Natural killer cell (primary cell): ENCODE results near the gene KAT8. TPM values are rescaled to one million over a fixed set of nuclear protein-coding genes. Genes with fewer than 3 reads are reported as not detected.
A peak's percentile ranks its signal among the peaks of the same experiment; 100 is the strongest.

ENCODE experiments used
- ATAC-seq, 3 donors: fragments of 150-1000 bp in 2 of 3; fragments of 200-7000 bp in 1 of 3; cut with Tn5 transposase; 1 replicate in 1 of 3; 2 replicates in 2 of 3; pipeline ENCODE4 v1.10.0; 2021; ENCODE audit warnings: mild to moderate bottlenecking in 2 of 3, moderate library complexity in 2 of 3
- DNase-seq, 2 donors: peaks; one replicate each; pipeline versions ENCODE4 v3.0.0 to v3.0.0-alpha.2; 2013 to 2021; ENCODE audit warnings: mixed read lengths in 1 of 2
- H3K27ac ChIP-seq: one replicate; pipeline ENCODE4 v1.5.1; 2013; ENCODE audit warnings: mild to moderate bottlenecking, low read length
- H3K27me3 ChIP-seq: one replicate; pipeline ENCODE4 v1.6.1; 2013; ENCODE audit warnings: low read length; ENCODE audit not compliant: control insufficient read depth, insufficient read depth
- H3K36me3 ChIP-seq: one replicate; pipeline ENCODE4 v1.6.1; 2013; ENCODE audit warnings: low read length; ENCODE audit not compliant: control insufficient read depth, insufficient read depth
- H3K4me1 ChIP-seq: one replicate; pipeline ENCODE4 v1.6.1; 2013; ENCODE audit warnings: low read length; ENCODE audit not compliant: control insufficient read depth, insufficient read depth
- H3K4me3 ChIP-seq: one replicate; pipeline ENCODE4 v1.5.1; 2013; ENCODE audit warnings: low read length
- H3K9me3 ChIP-seq: one replicate; pipeline ENCODE4 v1.6.1; 2013; ENCODE audit warnings: low read length; ENCODE audit not compliant: control insufficient read depth, insufficient read depth
- H3K27ac Mint-ChIP-seq, 2 donors: one replicate each; pipeline ENCODE4 v1.8.0; 2022; ENCODE audit warnings: mild to moderate bottlenecking in 2 of 2, mixed read lengths in 2 of 2, moderate library complexity in 1 of 2
- H3K27me3 Mint-ChIP-seq, 2 donors: one replicate each; pipeline ENCODE4 v1.8.0; 2022; ENCODE audit warnings: low read depth in 2 of 2, mixed read lengths in 2 of 2
- H3K36me3 Mint-ChIP-seq: one replicate; pipeline ENCODE4 v1.8.0; 2022; ENCODE audit warnings: mixed read lengths
- H3K4me1 Mint-ChIP-seq, 2 donors: one replicate each; pipeline ENCODE4 v1.8.0; 2022; ENCODE audit warnings: mixed read lengths in 2 of 2
- H3K4me3 Mint-ChIP-seq: one replicate; pipeline ENCODE4 v1.8.0; 2022; ENCODE audit warnings: mild to moderate bottlenecking, moderate library complexity, mixed read lengths
- H3K9me3 Mint-ChIP-seq, 2 donors: one replicate each; pipeline ENCODE4 v1.8.0; 2022; ENCODE audit warnings: mixed read lengths in 2 of 2
- WGBS: methylation state at CpG from one replicate; pipeline ENCODE4 v1.1.7; 2013; ENCODE audit warnings: missing lambda C conversion rate; ENCODE audit not compliant: insufficient coverage; 5-methylcytosine and 5-hydroxymethylcytosine counted together
- intact Hi-C: fragments of 100-400 bp; cut with micrococcal nuclease; formaldehyde crosslinking; loops from one replicate; pipeline ENCODE4 v1.14.2; 2022
- total RNA-seq, 4 donors: library from RNA; stranded (reverse); fragments of 120-200 nt in 1 of 4; gene quantifications; one replicate each; pipeline versions ENCODE4 v1.2.3 to v1.2.4, GENCODE V29; 2013 to 2022
- TF ChIP-seq, protein P1 (sequence below): fragments of 200-600 bp; IDR thresholded peaks from one replicate; pipeline ENCODE4 v1.8.0; 2022; ENCODE audit warnings: antibody characterized with exemption

The KAT8 gene
- total RNA-seq, 3 donors from 2014 or later (not counting 1 experiment from before 2014, with no cell fraction given) = 90.6 to 101 (median 93.4) TPM

DNA sequence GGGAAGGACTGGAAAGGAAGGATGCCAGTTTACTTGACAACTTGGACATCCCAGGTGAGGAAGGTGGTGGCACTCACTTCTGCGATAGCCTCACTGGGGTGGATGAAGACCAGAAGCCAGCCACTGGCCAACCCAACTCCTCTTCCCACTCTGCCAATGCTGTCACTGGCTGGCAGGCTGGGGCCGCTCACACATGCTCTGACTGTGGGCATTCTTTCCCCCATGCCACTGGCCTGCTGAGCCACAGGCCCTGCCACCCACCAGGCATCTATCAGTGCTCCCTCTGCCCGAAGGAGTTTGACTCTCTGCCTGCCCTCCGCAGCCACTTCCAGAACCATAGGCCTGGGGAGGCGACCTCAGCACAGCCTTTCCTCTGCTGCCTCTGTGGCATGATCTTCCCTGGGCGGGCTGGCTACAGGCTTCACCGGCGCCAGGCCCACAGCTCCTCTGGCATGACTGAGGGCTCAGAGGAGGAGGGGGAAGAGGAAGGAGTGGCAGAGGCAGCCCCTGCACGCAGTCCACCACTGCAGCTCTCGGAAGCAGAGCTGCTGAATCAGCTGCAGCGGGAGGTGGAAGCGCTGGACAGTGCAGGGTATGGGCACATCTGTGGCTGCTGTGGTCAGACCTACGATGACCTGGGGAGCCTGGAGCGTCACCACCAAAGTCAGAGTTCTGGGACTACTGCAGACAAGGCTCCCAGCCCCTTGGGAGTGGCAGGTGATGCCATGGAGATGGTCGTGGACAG is 38.7 kb upstream of the KAT8 start:
- 93% methylated on average over 15 of the region's 15 CpGs for WGBS
- TF ChIP-seq, protein P1, sequence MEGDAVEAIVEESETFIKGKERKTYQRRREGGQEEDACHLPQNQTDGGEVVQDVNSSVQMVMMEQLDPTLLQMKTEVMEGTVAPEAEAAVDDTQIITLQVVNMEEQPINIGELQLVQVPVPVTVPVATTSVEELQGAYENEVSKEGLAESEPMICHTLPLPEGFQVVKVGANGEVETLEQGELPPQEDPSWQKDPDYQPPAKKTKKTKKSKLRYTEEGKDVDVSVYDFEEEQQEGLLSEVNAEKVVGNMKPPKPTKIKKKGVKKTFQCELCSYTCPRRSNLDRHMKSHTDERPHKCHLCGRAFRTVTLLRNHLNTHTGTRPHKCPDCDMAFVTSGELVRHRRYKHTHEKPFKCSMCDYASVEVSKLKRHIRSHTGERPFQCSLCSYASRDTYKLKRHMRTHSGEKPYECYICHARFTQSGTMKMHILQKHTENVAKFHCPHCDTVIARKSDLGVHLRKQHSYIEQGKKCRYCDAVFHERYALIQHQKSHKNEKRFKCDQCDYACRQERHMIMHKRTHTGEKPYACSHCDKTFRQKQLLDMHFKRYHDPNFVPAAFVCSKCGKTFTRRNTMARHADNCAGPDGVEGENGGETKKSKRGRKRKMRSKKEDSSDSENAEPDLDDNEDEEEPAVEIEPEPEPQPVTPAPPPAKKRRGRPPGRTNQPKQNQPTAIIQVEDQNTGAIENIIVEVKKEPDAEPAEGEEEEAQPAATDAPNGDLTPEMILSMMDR = no peak
- Histone ChIP-seq H3K4me3 (no peak overlapping the region), H3K27me3 (no peaks in the 10 kb centered on the region), H3K27ac (no peak overlapping the region), H3K9me3 (no peaks in the 10 kb centered on the region), H3K4me1 (peaks cover 46% of the 10 kb centered on the region), H3K36me3 (peaks cover 67% of the 10 kb centered on the region)
- H3K36me3 Mint-ChIP-seq = peaks cover 7% of the 10 kb centered on the region
- intact Hi-C loops = no loop called here
- peak overlapping the region; percentile 25 for H3K4me3 Mint-ChIP-seq
- peak overlapping the region; percentile 46 to 65 for H3K27ac Mint-ChIP-seq
- no peaks in the 10 kb centered on the region for H3K27me3 Mint-ChIP-seq
- ATAC-seq = no peak
- peaks cover 41 to 63% of the 10 kb centered on the region in 2 donors for H3K4me1 Mint-ChIP-seq
- DNase-seq = no peak
- H3K9me3 Mint-ChIP-seq = no peaks in the 10 kb centered on the region

DNA sequence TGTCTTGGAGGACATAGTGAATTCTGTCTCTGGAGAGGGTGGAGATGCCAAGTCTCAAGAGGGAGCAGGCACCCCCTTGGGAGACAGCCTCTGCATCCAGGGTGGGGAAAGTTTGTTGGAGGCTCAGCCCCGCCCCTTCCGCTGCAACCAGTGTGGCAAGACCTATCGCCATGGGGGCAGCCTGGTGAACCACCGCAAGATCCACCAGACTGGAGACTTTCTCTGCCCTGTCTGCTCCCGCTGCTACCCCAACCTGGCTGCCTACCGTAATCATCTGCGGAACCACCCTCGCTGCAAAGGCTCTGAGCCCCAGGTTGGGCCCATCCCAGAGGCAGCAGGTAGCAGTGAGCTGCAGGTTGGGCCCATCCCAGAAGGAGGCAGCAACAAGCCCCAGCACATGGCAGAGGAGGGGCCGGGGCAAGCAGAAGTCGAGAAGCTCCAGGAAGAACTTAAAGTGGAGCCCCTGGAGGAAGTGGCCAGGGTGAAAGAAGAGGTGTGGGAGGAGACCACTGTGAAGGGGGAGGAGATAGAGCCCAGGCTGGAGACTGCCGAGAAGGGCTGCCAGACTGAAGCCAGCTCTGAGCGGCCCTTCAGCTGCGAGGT is 38.0 kb upstream of the KAT8 start:
- H3K27ac Mint-ChIP-seq = peak overlapping the region in 1 of 2 donors; percentile 65
- DNase-seq (no peak), ATAC-seq (peak in 2 of 3 donors; percentile 37 to 78)
- TF ChIP-seq, protein P1 = no peak
- H3K9me3 ChIP-seq = no peaks in the 10 kb centered on the region
- no peak overlapping the region for H3K27ac ChIP-seq
- peaks cover 39 to 60% of the 10 kb centered on the region in 2 donors for H3K4me1 Mint-ChIP-seq
- no peaks in the 10 kb centered on the region for H3K27me3 Mint-ChIP-seq
- H3K4me1 ChIP-seq = peaks cover 46% of the 10 kb centered on the region
- H3K4me3 Mint-ChIP-seq = peak overlapping the region; percentile 53
- peaks cover 7% of the 10 kb centered on the region for H3K36me3 Mint-ChIP-seq
- no peak overlapping the region for H3K4me3 ChIP-seq
- peaks cover 74% of the 10 kb centered on the region for H3K36me3 ChIP-seq
- intact Hi-C loops = no loop called here
- 74% methylated on average over 13 of the region's 13 CpGs for WGBS
- H3K9me3 Mint-ChIP-seq = no peaks in the 10 kb centered on the region
- H3K27me3 ChIP-seq = no peaks in the 10 kb centered on the region

DNA sequence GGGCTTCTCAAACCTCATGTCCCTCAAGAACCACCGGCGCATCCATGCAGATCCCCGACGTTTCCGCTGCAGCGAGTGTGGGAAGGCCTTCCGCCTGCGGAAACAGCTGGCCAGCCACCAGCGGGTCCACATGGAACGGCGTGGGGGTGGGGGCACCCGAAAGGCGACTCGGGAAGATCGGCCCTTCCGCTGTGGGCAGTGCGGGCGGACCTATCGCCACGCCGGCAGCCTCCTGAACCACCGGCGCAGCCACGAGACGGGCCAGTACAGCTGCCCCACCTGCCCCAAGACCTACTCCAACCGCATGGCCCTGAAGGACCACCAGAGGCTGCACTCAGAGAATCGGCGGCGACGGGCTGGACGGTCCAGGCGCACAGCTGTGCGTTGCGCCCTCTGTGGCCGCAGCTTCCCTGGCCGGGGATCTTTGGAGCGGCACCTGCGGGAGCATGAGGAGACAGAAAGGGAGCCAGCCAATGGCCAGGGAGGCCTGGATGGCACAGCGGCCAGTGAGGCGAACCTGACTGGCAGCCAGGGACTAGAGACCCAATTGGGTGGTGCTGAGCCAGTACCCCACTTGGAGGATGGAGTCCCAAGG is 37.3 kb upstream of the KAT8 start:
- H3K4me1 ChIP-seq = peaks cover 39% of the 10 kb centered on the region
- DNase-seq (no peak), ATAC-seq (no peak)
- no peaks in the 10 kb centered on the region for H3K27me3 ChIP-seq
- no peaks in the 10 kb centered on the region for H3K27me3 Mint-ChIP-seq
- peaks cover 80% of the 10 kb centered on the region for H3K36me3 ChIP-seq
- H3K4me3 ChIP-seq = no peak overlapping the region
- H3K4me3 Mint-ChIP-seq = no peak overlapping the region
- WGBS = 98% methylated on average over 40 of the region's 40 CpGs
- H3K9me3 Mint-ChIP-seq = no peaks in the 10 kb centered on the region
- no peaks in the 10 kb centered on the region for H3K9me3 ChIP-seq
- H3K36me3 Mint-ChIP-seq = peaks cover 7% of the 10 kb centered on the region
- intact Hi-C loops = no loop called here
- H3K27ac ChIP-seq = no peak overlapping the region
- TF ChIP-seq, protein P1 = no peak
- H3K27ac Mint-ChIP-seq = peak overlapping the region in 1 of 2 donors; percentile 65
- H3K4me1 Mint-ChIP-seq = peaks cover 32 to 53% of the 10 kb centered on the region in 2 donors
